HepG2 (cell line): ENCODE results near the gene INKA2. TPM values are rescaled to one million over a fixed set of nuclear protein-coding genes. Genes with fewer than 3 reads are reported as not detected.

Experiments used
- ARID4A ChIP-seq: sonication (generic); formaldehyde crosslinking; IDR thresholded peaks from 2 replicates; pipeline ENCODE4 v1.5.0; 2020; ENCODE audit warnings: mild to moderate bottlenecking, missing genetic modification reagents, borderline replicate concordance
- ATF6 ChIP-seq: sonication (generic); formaldehyde crosslinking; conservative IDR thresholded peaks from 2 replicates; pipeline ENCODE4 v1.4.0; 2020; ENCODE audit warnings: missing genetic modification reagents
- CCDC6 ChIP-seq: sonication (generic); formaldehyde crosslinking; IDR thresholded peaks from 2 replicates; pipeline ENCODE4 v1.8.1; 2022; ENCODE audit warnings: mild to moderate bottlenecking, missing genetic modification reagents, moderate library complexity
- HNRNPK ChIP-seq: fragments of 200-400 bp; formaldehyde crosslinking; IDR thresholded peaks from 2 replicates; pipeline ENCODE4 v1.6.1; 2018; ENCODE audit warnings: low read length, low read depth, moderate library complexity, mild to moderate bottlenecking; ENCODE audit not compliant: poor library complexity, severe bottlenecking
- KAT8 ChIP-seq: IDR thresholded peaks from 2 replicates; pipeline ENCODE4 v1.6.1; 2016; ENCODE audit warnings: missing genetic modification reagents, missing compliant biosample characterization
- MTA1 ChIP-seq: sonication (generic); formaldehyde crosslinking; IDR thresholded peaks from 2 replicates; pipeline ENCODE4 v1.4.0; 2020; ENCODE audit warnings: missing genetic modification reagents, mild to moderate bottlenecking, borderline replicate concordance
- MYC ChIP-seq: sonication (generic); formaldehyde crosslinking; IDR thresholded peaks from 2 replicates; pipeline ENCODE4 v1.9.0; 2021; ENCODE audit warnings: missing genetic modification reagents, borderline replicate concordance
- NFATC3 ChIP-seq: sonication (generic); formaldehyde crosslinking; IDR thresholded peaks from 2 replicates; pipeline ENCODE4 v1.5.1; 2020; ENCODE audit warnings: mild to moderate bottlenecking, missing genetic modification reagents
- NFRKB ChIP-seq: fragments of 450-650 bp; IDR thresholded peaks from 2 replicates; pipeline ENCODE4 v1.6.1; 2017
- PHF8 ChIP-seq: sonication (generic); formaldehyde crosslinking; IDR thresholded peaks from 2 replicates; pipeline ENCODE4 v1.5.0; 2020; ENCODE audit warnings: missing genetic modification reagents
- RARG ChIP-seq: sonication (generic); formaldehyde crosslinking; IDR thresholded peaks from 2 replicates; pipeline ENCODE4 v1.4.0; 2020; ENCODE audit warnings: low read depth, mild to moderate bottlenecking, missing genetic modification reagents
- RBM39 ChIP-seq: fragments of 200-400 bp; formaldehyde crosslinking; IDR thresholded peaks from one replicate; pipeline ENCODE4 v1.6.1; 2018; ENCODE audit warnings: antibody characterized with exemption, mild to moderate bottlenecking, low read depth, low read length; ENCODE audit not compliant: poor library complexity, severe bottlenecking
- SOX13 ChIP-seq, 3 experiments: fragments of 450-650 bp in 1 of 3; sonication (generic) in 1 of 3; formaldehyde crosslinking in 1 of 3; IDR thresholded peaks in 2 of 3; conservative IDR thresholded peaks in 1 of 3; 2 replicates each; pipeline versions ENCODE4 v1.5.0 to v1.6.1; 2016 to 2020; ENCODE audit warnings: antibody characterized with exemption in 1 of 3, mild to moderate bottlenecking in 1 of 3, missing compliant biosample characterization in 1 of 3, missing genetic modification reagents in 1 of 3, moderate library complexity in 1 of 3
- SP1 ChIP-seq, 2 experiments: fragments of 450-650 bp in 1 of 2; sonication (generic) in 1 of 2; formaldehyde crosslinking in 1 of 2; IDR thresholded peaks; 2 replicates each; pipeline versions ENCODE4 v1.4.0 to v1.6.1; 2016 to 2020; ENCODE audit warnings: missing genetic modification reagents in 1 of 2
- SRF ChIP-seq: IDR thresholded peaks from 2 replicates; pipeline ENCODE4 v1.6.1; 2011; ENCODE audit warnings: mild to moderate bottlenecking, low read depth, low read length, moderate library complexity
- TOPORS ChIP-seq: sonication (generic); formaldehyde crosslinking; IDR thresholded peaks from 2 replicates; pipeline ENCODE4 v1.8.0; 2023; ENCODE audit warnings: mild to moderate bottlenecking, missing genetic modification reagents
- ZBTB21 ChIP-seq: sonication (generic); formaldehyde crosslinking; IDR thresholded peaks from 2 replicates; pipeline ENCODE4 v1.4.0; 2020; ENCODE audit warnings: missing genetic modification reagents
- ZBTB38 ChIP-seq: sonication (generic); formaldehyde crosslinking; IDR thresholded peaks from 2 replicates; pipeline ENCODE4 v1.5.1; 2020; ENCODE audit warnings: mild to moderate bottlenecking, missing genetic modification reagents
- ZNF225 ChIP-seq: sonication (generic); formaldehyde crosslinking; IDR thresholded peaks from 2 replicates; pipeline ENCODE4 v1.4.0; 2020; ENCODE audit warnings: mild to moderate bottlenecking, missing genetic modification reagents
- ZNF232 ChIP-seq: sonication (generic); formaldehyde crosslinking; IDR thresholded peaks from 2 replicates; pipeline ENCODE4 v1.4.0; 2020; ENCODE audit warnings: missing genetic modification reagents, borderline replicate concordance
- ZNF550 ChIP-seq: sonication (generic); formaldehyde crosslinking; IDR thresholded peaks from 2 replicates; pipeline ENCODE4 v1.4.0; 2020; ENCODE audit warnings: mild to moderate bottlenecking, missing genetic modification reagents, borderline replicate concordance
- ZNF564 ChIP-seq: sonication (generic); formaldehyde crosslinking; IDR thresholded peaks from 2 replicates; pipeline ENCODE4 v1.8.1; 2023; ENCODE audit warnings: mild to moderate bottlenecking, missing genetic modification reagents
- ZNF768 ChIP-seq: sonication (generic); formaldehyde crosslinking; IDR thresholded peaks from 2 replicates; pipeline ENCODE4 v1.4.0; 2020; ENCODE audit warnings: missing genetic modification reagents
- polyA plus RNA-seq, 8 experiments: library from polyadenylated mRNA; depleted of rRNA in 3 of 8; stranded (reverse) in 7 of 8; unstranded in 1 of 8; fragments of >200 nt; fragmentation: Illumina TruSeq in 4 of 8; extraction: Trizol in 4 of 8; gene quantifications; 2 replicates each; pipeline versions ENCODE4 v1.2.1 to v1.2.3, GENCODE V29; 2011 to 2016; ENCODE audit warnings: low read depth in 4 of 8, missing spikeins in 1 of 8, mixed read lengths in 1 of 8; ENCODE audit not compliant: insufficient read depth in 1 of 8
- total RNA-seq, 5 experiments: library from RNA; depleted of rRNA; stranded (reverse); fragments of >200 nt; fragmentation: Illumina TruSeq; extraction: Trizol; gene quantifications; 2 replicates each; pipeline ENCODE4 v1.2.3, GENCODE V29; 2016; ENCODE audit warnings: low read depth in 1 of 5

INKA2 gene
- total and polyA plus RNA-seq, 2 of the 13 experiments (the other 11 are each of a cell fraction or from before 2014, with no cell fraction given), result 2.6 to 4.6 TPM

- TF ChIP-seq ARID4A (CRISPR knock-in tag), result peak; percentile 92
- TF ChIP-seq ZNF550, result no peak
- no peak for TF ChIP-seq ZNF232 (CRISPR knock-in tag)
- TF ChIP-seq PHF8 (CRISPR knock-in tag), result peak; percentile 87
- 0 out of 2 replicates have a peak, but pooled peaks have one; percentile 63 for TF ChIP-seq NFATC3 (CRISPR knock-in tag)
- peak; percentile 9; the same call in 1 of the 2 replicates for TF ChIP-seq NFRKB
- TF ChIP-seq ATF6, result no peak
- TF ChIP-seq SP1 (IDR thresholded peaks at IDR 0.05), result peak; percentile 38; the same call in 1 of the 2 replicates
- peak; percentile 85; the same call in 1 of the 2 replicates for TF ChIP-seq SP1 (CRISPR knock-in tag; IDR thresholded peaks at IDR 0.05)
- peak; percentile 33; the same call in 1 of the 2 replicates for TF ChIP-seq CCDC6 (CRISPR knock-in tag)
- TF ChIP-seq SOX13 (IDR thresholded peaks at IDR 0.05), result 0 out of 2 replicates have a peak, but pooled peaks have one; percentile 15
- TF ChIP-seq SOX13 (CRISPR knock-in tag; conservative IDR thresholded peaks at IDR 0.05 in 1 of 2, IDR thresholded peaks at IDR 0.05 in 1 of 2), result peak in 1 of 2 experiments; percentile 3; a peak in 2 of 4 replicates
- no peak; the same call in 1 of the 2 replicates for TF ChIP-seq ZNF564 (CRISPR knock-in tag)
- TF ChIP-seq RARG (CRISPR knock-in tag), result no peak
- no peak; the same call in 1 of the 2 replicates for TF ChIP-seq ZBTB38
- no peak for TF ChIP-seq TOPORS
- peak; percentile 64; the same call in 1 of the 2 replicates for TF ChIP-seq MTA1 (CRISPR knock-in tag)
- no peak; the same call in 1 of the 2 replicates for TF ChIP-seq ZBTB21 (CRISPR knock-in tag)
- peak; percentile 78 for TF ChIP-seq RBM39
- no peak for TF ChIP-seq HNRNPK
- peak; percentile 55; the same call in 1 of the 2 replicates for TF ChIP-seq ZNF225 (CRISPR knock-in tag)
- TF ChIP-seq ZNF768 (CRISPR knock-in tag), result peak; percentile 35; the same call in 1 of the 2 replicates
- 0 out of 2 replicates have a peak, but pooled peaks have one; percentile 2 for TF ChIP-seq SRF
- TF ChIP-seq MYC, result peak; percentile 67
- TF ChIP-seq KAT8 (CRISPR knock-in tag), result peak; percentile 90
Measured at GRCh38 chr1:111755331-111756123, 16.3 kb upstream of the INKA2 start, which contains the start of gene DDX20 (continued).
